Coronary artery (tissue), 2 donors: Measurements from ENCODE around the gene PLEKHG3.

ENCODE experiments used
- DNase-seq: peaks from one replicate; pipeline ENCODE4 v3.0.0-alpha.2; 2017; ENCODE audit warnings: low spot score
- H3K27ac ChIP-seq, 2 donors: fragments of 200-600 bp; sonication (generic); one replicate each; pipeline ENCODE4 v1.5.1; 2016 to 2019
- H3K4me3 ChIP-seq: fragments of 200-600 bp; sonication (generic); 2 replicates; pipeline ENCODE4 v1.5.1; 2016; ENCODE audit warnings: mild to moderate bottlenecking, moderate library complexity
- TF ChIP-seq, protein P1 (sequence below): fragments of 200-600 bp; sonication (generic); IDR thresholded peaks from one replicate; pipeline ENCODE4 v1.5.1; 2019; ENCODE audit warnings: antibody characterized with exemption

The PLEKHG3 gene

DNA sequence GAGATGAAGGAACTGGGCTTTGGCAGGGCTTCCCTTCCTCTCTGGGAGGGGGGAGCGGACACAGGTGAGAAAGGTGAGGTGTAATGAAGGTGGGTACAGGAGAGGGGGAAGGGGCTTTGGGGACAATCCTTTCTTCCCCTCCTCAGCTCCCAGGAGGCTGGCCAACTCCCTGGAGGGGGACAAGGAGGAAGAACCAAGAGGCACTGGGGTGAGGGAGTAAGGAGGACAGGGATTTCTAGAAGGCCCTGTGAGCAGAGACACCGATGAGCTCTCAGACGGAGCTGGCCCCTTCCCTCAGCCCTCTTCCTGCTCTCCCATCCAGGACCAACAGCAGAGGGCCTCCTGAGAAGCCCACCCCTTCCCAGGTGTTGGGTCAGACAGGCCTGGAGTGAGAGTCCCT, 53.4 kb downstream of the PLEKHG3 start:
- no peak overlapping the region for H3K4me3 ChIP-seq
- H3K27ac ChIP-seq, result peak overlapping the region; percentile 54 to 85

DNA sequence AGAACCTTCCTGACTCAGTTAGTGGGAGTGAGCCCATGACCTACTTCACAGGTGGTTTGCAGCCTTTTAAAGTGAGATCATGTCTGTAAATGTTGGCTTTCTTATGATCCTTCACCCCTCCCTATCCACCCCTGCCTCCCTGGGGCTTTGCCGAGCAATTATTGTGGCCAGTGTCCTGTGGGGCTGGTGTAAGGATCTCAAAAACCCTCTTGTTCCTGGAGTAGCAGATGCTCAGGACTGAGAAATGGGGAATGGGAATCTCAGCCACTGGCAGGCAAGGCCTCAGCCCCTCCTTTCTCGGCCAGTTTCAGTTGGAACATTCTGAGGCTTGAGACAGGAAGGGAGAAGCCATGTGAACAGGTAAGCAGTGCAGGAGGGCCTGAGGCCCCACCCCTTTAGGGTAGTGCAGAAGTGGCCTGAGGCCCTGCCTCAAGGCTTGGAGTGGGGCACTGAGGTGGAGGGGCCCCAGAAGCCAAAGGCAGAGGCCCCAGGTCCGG, 53.8 kb downstream of the PLEKHG3 start:
- Histone ChIP-seq H3K4me3 (no peak overlapping the region), H3K27ac (peak overlapping the region; percentile 54 to 85)
- DNase-seq, result no peak
- TF ChIP-seq, protein P1, sequence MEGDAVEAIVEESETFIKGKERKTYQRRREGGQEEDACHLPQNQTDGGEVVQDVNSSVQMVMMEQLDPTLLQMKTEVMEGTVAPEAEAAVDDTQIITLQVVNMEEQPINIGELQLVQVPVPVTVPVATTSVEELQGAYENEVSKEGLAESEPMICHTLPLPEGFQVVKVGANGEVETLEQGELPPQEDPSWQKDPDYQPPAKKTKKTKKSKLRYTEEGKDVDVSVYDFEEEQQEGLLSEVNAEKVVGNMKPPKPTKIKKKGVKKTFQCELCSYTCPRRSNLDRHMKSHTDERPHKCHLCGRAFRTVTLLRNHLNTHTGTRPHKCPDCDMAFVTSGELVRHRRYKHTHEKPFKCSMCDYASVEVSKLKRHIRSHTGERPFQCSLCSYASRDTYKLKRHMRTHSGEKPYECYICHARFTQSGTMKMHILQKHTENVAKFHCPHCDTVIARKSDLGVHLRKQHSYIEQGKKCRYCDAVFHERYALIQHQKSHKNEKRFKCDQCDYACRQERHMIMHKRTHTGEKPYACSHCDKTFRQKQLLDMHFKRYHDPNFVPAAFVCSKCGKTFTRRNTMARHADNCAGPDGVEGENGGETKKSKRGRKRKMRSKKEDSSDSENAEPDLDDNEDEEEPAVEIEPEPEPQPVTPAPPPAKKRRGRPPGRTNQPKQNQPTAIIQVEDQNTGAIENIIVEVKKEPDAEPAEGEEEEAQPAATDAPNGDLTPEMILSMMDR, result no peak

More for the DNA sequence above, 53.4 kb downstream of the PLEKHG3 start:
- DNase-seq, result no peak
- TF ChIP-seq, protein P1, result no peak

DNA sequence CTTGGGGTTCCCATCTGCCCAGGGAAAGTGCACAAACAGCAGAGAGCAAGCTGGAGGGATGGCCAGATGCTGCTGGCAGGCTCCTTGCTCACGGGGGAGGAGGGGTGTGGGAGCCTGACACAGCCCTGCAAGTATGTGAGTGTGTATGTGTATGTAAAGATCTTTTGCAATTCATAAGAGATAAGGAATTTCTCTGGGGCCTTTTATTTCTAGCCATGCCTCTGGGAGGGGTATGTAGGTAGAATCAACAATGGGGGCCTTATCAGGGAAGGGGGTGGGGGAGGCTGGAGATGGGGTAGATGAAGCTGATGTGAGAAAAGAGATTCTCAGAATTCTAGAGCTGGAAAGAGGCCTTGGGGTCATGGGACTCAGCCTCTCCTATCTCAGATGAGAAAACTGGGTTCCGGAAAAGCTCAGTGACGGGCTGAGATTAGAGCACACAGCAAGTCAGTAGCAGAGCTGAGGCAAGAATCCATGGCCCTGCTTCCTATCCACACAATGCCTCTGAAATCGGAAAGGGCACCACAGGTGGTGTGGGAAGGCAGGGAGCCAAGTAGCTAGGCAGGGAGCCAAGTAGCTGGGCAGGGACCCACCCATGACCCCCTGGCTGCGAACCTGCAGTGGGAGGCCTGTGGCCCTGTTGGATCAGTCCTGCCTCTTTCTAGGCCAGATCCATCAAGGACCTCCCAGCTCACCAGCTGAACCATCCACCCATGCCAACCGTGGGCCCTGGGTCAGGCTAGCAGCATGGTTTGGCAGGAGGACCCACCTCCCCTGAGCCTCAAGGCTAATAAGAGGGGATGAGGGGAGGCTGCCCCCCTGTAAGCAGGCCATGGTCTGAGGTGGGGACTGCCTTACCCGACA, 54.7 kb downstream of the PLEKHG3 start:
- H3K27ac ChIP-seq, result peak overlapping the region; percentile 54 to 85
- no peak overlapping the region for H3K4me3 ChIP-seq
- DNase-seq, result no peak
- TF ChIP-seq, protein P1, result no peak

DNA sequence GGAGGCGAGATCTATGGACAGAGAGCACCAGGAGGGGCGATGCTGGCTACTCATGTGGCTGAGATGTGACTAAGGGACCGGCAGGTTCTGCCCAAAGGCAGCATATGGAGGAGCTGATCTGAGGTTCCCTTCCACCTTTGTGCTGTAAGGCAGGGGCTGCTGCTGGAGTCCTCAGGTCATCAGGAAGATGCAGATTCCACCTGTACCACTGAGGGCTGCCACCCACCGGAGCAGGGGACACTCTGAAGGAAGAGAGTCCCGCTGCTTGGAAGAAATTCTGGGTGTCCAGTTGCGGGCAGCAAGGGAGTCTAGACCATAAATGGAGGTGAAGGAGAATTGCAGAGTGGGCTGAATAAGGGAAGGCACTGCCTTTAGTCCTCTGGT, 55.3 kb downstream of the PLEKHG3 start:
- Histone ChIP-seq H3K4me3 (no peak overlapping the region), H3K27ac (peak overlapping the region; percentile 36 to 85)
- no peak for DNase-seq
- TF ChIP-seq, protein P1, result no peak

DNA sequence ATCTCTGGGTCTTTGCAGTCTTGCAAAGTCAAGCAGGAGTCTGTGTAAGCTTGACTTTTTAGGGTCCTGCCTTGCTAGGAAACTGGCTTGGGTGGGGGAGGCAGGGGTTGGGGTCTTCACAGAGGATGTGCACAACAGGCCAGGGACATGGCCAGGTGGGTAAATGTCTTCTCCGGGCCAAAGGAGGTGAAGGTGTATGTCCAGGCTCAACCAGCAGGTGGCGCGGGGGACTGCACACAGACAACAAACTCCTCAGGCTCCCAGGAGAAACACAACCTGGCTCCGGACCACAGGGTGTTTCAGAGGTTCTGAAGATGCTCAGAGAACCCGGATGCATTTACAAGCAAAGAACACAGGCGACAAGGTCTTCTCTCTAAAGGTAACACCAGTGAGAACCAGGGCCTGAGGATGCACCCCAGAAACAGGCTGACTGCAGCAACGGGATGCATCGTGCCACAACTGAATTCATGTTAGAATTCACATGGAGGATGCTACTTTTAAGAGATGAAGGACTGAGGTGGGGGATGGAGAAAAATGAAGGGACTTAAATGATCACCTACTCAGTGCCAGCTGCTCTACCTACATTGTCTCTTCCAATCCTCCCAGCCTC, 56.0 kb downstream of the PLEKHG3 start:
- no peak for DNase-seq
- TF ChIP-seq, protein P1, result peak; percentile 55
- peak overlapping the region in 1 of 2 donors; percentile 93 for H3K27ac ChIP-seq
- H3K4me3 ChIP-seq, result no peak overlapping the region

DNA sequence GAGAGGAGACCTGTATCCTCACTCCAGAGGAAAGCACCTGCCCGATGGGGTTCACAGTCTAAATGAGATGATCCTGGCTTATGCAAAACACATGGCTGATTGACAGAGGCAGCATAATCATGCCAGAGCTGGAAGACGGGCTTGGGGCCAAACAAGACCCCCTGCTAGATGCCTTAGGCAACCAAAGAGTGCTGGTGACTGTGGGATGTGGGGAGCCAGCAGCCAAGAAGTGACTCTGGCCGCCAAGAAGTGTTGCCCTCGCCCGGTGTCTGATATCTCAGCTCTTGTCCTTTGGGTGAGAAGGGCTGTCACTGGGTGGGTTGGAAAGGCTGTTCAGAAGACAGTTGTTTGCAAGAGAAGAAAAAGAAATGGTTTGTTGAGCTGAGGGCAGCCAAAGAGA, 56.7 kb downstream of the PLEKHG3 start:
- Histone ChIP-seq H3K4me3 (no peak overlapping the region), H3K27ac (peak overlapping the region; percentile 67 to 93)
- DNase-seq, result no peak
- TF ChIP-seq, protein P1, result no peak
